GM21423 (cell line): ENCODE results near the gene ZNF385B.

Experiments used
- ATAC-seq: cut with Tn5 transposase; IDR thresholded peaks from one replicate; pipeline ENCODE4 v1.9.1; 2021; ENCODE audit warnings: mild to moderate bottlenecking, moderate library complexity; ENCODE audit not compliant: unreplicated experiment

ZNF385B gene

GRCh38 chr2:179559108-179559806, 302.2 kb downstream of the ZNF385B start:
- ATAC-seq = no peak

GRCh38 chr2:179558010-179558934, 303.1 kb downstream of the ZNF385B start:
- ATAC-seq = no peak

DNA sequence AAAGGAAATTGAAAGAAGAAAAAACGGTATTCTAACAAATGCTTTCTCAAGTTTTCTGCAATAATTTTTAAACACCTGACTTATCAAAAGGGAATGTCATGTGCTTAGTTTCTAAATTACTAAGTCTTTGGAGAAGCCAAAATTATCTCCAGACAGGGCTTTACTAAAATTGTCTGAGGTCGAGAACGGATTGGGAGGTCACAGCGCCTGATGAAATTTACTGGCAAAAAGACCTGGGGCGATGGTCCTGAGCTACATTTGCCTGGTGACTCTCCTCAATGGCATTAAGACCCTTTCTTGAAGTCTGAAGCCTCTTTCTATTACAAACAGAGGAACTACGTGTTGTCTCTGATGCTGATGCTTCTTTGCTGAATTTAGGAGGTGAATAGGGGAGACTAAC, 305.0 kb downstream of the ZNF385B start:
- ATAC-seq = no peak

GRCh38 chr2:179555691-179556283, 305.6 kb downstream of the ZNF385B start:
- no peak for ATAC-seq

- ATAC-seq = no peak
These were observed 306.6 kb downstream of the ZNF385B start for GRCh38 chr2:179554639-179555386.

GRCh38 chr2:179553382-179553781, 308.0 kb downstream of the ZNF385B start:
- no peak for ATAC-seq

DNA sequence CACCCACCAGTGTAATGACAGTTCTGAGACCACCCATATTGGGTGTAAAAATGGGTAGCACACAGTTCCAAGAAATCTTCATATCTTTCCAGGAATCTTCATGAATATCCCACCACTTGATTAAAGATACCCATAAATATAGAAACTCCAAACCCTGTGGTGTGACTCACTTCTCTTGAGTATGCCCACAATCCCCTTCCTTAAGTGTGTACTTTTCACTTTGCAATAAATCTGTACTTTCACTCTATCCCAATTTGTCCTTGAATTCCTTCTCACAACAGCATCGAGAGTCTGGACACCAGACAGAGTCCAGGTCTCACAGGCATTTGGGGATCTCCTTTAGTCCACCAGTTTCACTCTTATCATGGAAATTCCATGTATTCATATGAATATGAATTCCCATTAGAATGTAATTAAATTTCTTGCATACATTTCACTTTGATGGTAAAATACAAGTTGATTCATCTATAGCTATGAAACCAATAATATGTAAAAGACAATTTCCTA, 309.8 kb downstream of the ZNF385B start:
- ATAC-seq = no peak

- ATAC-seq = no peak
These were observed 310.6 kb downstream of the ZNF385B start for GRCh38 chr2:179550849-179551248.

DNA sequence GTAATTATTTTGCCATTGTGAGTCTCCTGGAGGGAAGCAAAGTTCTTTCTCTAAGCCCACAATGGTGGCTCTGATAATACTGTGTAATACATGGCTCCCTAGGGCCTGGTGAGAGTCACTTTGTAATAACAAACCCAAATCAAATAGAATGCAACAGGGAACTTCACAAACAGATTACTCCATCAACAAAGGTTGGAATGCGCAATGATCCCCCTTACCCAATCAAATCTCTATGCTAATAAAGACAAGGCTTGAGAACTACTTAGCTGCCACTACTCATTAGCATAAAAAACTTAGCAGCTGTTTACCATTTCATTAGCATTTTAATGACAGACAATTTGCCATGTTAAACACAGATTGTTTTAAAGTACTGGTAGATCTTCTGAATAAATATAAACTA, 311.2 kb downstream of the ZNF385B start:
- ATAC-seq = no peak

DNA sequence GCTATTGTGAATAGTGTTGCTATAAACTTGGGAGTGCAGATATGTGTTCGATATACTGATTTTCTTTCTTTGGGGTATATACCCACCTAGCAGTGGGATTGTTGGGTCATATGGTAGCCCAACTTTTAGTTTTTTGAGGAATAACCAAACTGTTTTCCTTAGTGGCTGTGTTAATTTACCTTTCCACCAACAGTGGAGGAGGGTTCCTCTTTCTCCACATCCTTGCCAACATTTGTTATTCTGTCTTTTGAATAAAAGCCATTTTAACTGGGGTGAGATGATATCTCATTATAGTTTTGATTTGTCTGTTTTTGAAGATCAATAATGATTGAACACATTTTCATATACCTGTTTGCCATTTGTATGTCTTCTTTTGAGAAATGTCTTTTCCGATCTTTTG, 314.8 kb downstream of the ZNF385B start:
- ATAC-seq = no peak

DNA sequence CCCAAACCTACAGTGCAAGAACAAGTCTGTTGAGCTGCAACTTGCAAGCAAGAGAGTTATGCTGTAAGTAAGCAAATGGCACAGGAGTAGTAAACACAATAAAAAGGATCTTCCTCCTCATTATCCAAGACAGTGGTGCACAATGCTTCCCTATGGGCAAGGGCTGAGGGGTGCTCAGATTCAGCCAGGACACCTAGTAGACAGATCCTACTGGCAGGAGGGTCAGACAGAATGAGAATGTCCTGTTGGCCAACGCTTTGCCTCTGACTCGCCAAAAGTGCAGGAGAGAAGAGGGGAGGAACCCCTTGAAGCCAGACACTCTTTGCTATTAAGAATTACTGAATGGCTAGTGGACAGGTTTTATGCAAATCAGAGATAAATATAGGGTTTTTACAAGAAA, 316.4 kb downstream of the ZNF385B start:
- ATAC-seq = no peak

DNA sequence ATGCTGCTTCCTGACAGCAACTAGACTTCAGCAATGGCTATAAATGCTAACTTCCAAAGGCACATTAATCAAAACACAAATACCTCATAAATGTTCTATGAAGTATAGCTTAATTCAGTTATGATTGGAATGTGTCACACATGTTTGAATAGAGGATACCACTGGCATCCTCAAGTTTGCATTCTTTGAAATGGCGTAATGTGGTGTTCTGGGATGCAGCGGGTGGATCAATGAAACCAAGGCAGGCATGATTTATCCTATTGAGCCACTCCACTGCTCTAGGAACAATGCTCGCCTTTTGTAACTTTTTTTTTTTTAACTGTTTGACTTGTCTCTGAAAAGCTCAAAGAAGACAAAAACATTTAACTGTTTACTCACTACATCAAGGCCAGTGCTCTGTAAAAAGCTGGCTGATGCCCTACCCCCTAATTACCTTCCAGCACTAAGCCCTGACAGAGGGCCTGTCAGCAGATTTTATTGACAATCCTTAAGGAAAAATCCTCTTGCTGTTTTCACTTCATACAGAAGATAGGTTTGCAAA, 318.0 kb downstream of the ZNF385B start:
- ATAC-seq = no peak

- ATAC-seq = no peak
These were observed 319.8 kb downstream of the ZNF385B start for GRCh38 chr2:179541586-179541985.

DNA sequence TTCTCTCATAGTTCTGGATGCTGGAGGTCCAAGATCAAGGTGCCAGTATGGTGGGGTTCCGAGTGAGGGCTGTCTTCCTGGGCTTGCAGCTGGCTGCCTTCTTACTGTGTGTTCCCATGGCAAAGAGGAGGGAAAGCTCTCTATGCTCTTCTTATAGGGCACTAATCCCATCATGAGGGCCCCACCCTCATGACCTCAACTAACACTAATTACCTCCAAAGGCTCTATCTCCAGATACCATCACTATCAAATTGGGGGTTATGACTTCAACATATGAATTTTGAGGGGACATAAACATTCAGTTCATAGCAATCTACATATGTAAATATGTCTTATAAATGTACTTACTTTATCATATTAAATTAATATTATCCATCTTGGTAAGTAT, 322.3 kb downstream of the ZNF385B start:
- ATAC-seq = no peak

- no peak for ATAC-seq
These were observed 322.8 kb downstream of the ZNF385B start for GRCh38 chr2:179538406-179539123.

GRCh38 chr2:179536185-179536584, 325.2 kb downstream of the ZNF385B start:
- no peak for ATAC-seq

- no peak for ATAC-seq
These were observed 327.5 kb downstream of the ZNF385B start for GRCh38 chr2:179533875-179534274.

- no peak for ATAC-seq
These were observed 328.5 kb downstream of the ZNF385B start for GRCh38 chr2:179532863-179533278.

GRCh38 chr2:179528576-179529069, 332.8 kb downstream of the ZNF385B start:
- no peak for ATAC-seq

- no peak for ATAC-seq
These were observed 336.1 kb downstream of the ZNF385B start for GRCh38 chr2:179525340-179525739.
